Keratinocyte (primary cell): ENCODE measurements around the gene TIMM10B. TPM values are rescaled to one million over a fixed set of nuclear protein-coding genes. Genes with fewer than 3 reads are reported as not detected.

Source experiments
- DNase-seq: peaks from one replicate; pipeline ENCODE4 v3.0.0-alpha.2; 2011; ENCODE audit warnings: low read depth, missing footprints, low spot score
- FAIRE-seq: peaks from 2 replicates; lab custom pipeline; 2011; peaks lifted over from hg19 to GRCh38; lab: Jason Lieb, UNC
- H2AFZ ChIP-seq: 2 replicates; pipeline ENCODE4 v1.6.0; 2012; ENCODE audit warnings: low read length, control low read depth, inconsistent platforms; ENCODE audit not compliant: control insufficient read depth
- H3K27ac ChIP-seq: 2 replicates; pipeline ENCODE4 v1.5.1; 2011; ENCODE audit warnings: low read length; ENCODE audit not compliant: control insufficient read depth, insufficient read depth
- H3K27me3 ChIP-seq: 3 replicates; pipeline ENCODE4 v1.6.0; 2011; ENCODE audit warnings: low read length; ENCODE audit not compliant: control insufficient read depth, insufficient read depth; ENCODE audit errors: extremely low read depth
- H3K36me3 ChIP-seq, 2 experiments: 2 replicates in 1 of 2; 3 replicates in 1 of 2; pipeline ENCODE4 v1.5.1; 2011; ENCODE audit warnings: low read length in 2 of 2, mild to moderate bottlenecking in 1 of 2; ENCODE audit not compliant: control insufficient read depth in 2 of 2, insufficient read depth in 2 of 2; ENCODE audit errors: extremely low read depth in 1 of 2
- H3K4me1 ChIP-seq: 3 replicates; pipeline ENCODE4 v1.5.1; 2011; ENCODE audit warnings: low read length; ENCODE audit not compliant: control insufficient read depth, insufficient read depth; ENCODE audit errors: extremely low read depth
- H3K4me2 ChIP-seq: 3 replicates; pipeline ENCODE4 v1.6.0; 2011; ENCODE audit warnings: low read depth, low read length; ENCODE audit not compliant: control insufficient read depth, insufficient read depth; ENCODE audit errors: extremely low read depth
- H3K4me3 ChIP-seq, 3 experiments: fragments of 200-600 bp in 1 of 3; sonication (generic) in 1 of 3; 2 replicates in 2 of 3; 3 replicates in 1 of 3; pipeline ENCODE4 v1.5.1; 2011 to 2016; ENCODE audit warnings: low read length in 3 of 3, mild to moderate bottlenecking in 3 of 3, control low read depth in 2 of 3, inconsistent platforms in 1 of 3, low read depth in 1 of 3, mixed read lengths in 1 of 3, mixed run types in 1 of 3, moderate library complexity in 1 of 3; ENCODE audit not compliant: control insufficient read depth in 2 of 3, insufficient read depth in 2 of 3; ENCODE audit errors: extremely low read depth in 1 of 3
- H3K79me2 ChIP-seq: 2 replicates; pipeline ENCODE4 v1.6.0; 2012; ENCODE audit warnings: low read length; ENCODE audit not compliant: control insufficient read depth, insufficient read depth
- H3K9ac ChIP-seq: 3 replicates; pipeline ENCODE4 v1.6.0; 2011; ENCODE audit warnings: low read length; ENCODE audit not compliant: control insufficient read depth, insufficient read depth; ENCODE audit errors: extremely low read depth
- H3K9me1 ChIP-seq: 3 replicates; pipeline ENCODE4 v1.6.0; 2011; ENCODE audit warnings: low read length; ENCODE audit not compliant: control insufficient read depth, insufficient read depth; ENCODE audit errors: extremely low read depth
- H3K9me3 ChIP-seq: 2 replicates; pipeline ENCODE4 v1.5.1; 2012; ENCODE audit warnings: low read depth, low read length; ENCODE audit not compliant: control insufficient read depth
- H4K20me1 ChIP-seq: 3 replicates; pipeline ENCODE4 v1.6.0; 2011; ENCODE audit warnings: low read length; ENCODE audit not compliant: control insufficient read depth, insufficient read depth; ENCODE audit errors: extremely low read depth
- CTCF ChIP-seq, 3 experiments: IDR thresholded peaks in 1 of 3; conservative IDR thresholded peaks in 1 of 3; optimal IDR thresholded peaks in 1 of 3; 2 replicates in 2 of 3; 3 replicates in 1 of 3; pipeline versions ENCODE3 to v1.5.1; 2011; ENCODE audit warnings: low read length in 3 of 3, mild to moderate bottlenecking in 3 of 3, moderate library complexity in 2 of 3, control low read depth in 1 of 3, inconsistent platforms in 1 of 3; ENCODE audit not compliant: insufficient read depth in 2 of 3; ENCODE audit errors: extremely low read depth in 1 of 3
- EZH2 ChIP-seq: IDR thresholded peaks from one replicate; pipeline ENCODE4 v1.6.1; 2012; ENCODE audit warnings: inconsistent platforms, mild to moderate bottlenecking, low read length, moderate library complexity
- dilution Hi-C: fragments of 300-500 bp; cut with MboI; formaldehyde crosslinking; loops from one replicate; pipeline ENCODE4 v1.7.0; 2020; ENCODE audit warnings: low sequenced_read_pairs; ENCODE audit not compliant: extremely low pct_ligation_motif_present
- polyA plus RNA-seq, 5 experiments: library from polyadenylated mRNA; depleted of rRNA in 3 of 5; stranded (reverse) in 3 of 5; stranded (forward) in 1 of 5; unstranded in 1 of 5; fragments of >200 nt; gene quantifications; 1 replicate in 1 of 5; 2 replicates in 3 of 5; 3 replicates in 1 of 5; pipeline versions ENCODE4 v1.2.1 to v1.2.3, GENCODE V29; 2011 to 2012; ENCODE audit warnings: missing spikeins in 2 of 5, low read depth in 1 of 5, low replicate concordance in 1 of 5

Gene TIMM10B
- polyA plus RNA-seq, 1 donor (not counting 4 experiments of a cell fraction or from before 2014, with no cell fraction given) = 34.1 TPM

- Histone ChIP-seq H3K27ac (no peak overlapping the region), H3K79me2 (peaks cover 35% of the 10 kb centered on the region), H3K9ac (no peak overlapping the region), H4K20me1 (no peaks in the 10 kb centered on the region), H3K4me1 (peaks cover 22% of the 10 kb centered on the region), H3K9me1 (peaks cover 3% of the 10 kb centered on the region), H3K4me2 (no peak overlapping the region), H3K9me3 (no peaks in the 10 kb centered on the region), H3K36me3 (peaks cover 23 to 31% of the 10 kb centered on the region in 2 experiments), H2AFZ (no peak overlapping the region), H3K4me3 (no peak overlapping the region), H3K27me3 (no peaks in the 10 kb centered on the region)
- TF ChIP-seq CTCF (optimal IDR thresholded peaks at IDR 0.05 in 1 of 3, IDR thresholded peaks at IDR 0.05 in 1 of 3, conservative IDR thresholded peaks at IDR 0.05 in 1 of 3; ENCODE audit: extremely low read depth in 1 of 3, insufficient read depth in 2 of 3, low read length in 3 of 3) = no peak
- no peak for TF ChIP-seq EZH2
- dilution Hi-C loops = no loop called here
- FAIRE-seq (no peak), DNase-seq (no peak)
Measured at GRCh38 chr11:6476571-6476970, 4.7 kb upstream of the TIMM10B start.

GRCh38 chr11:6480299-6480914 lies 894 bp upstream of the TIMM10B start:
- H3K9me1 ChIP-seq = peaks cover 3% of the 10 kb centered on the region
- DNase-seq (no peak), FAIRE-seq (no peak)
- peaks cover 35 to 49% of the 10 kb centered on the region in 2 experiments for H3K36me3 ChIP-seq
- H3K27me3 ChIP-seq = no peaks in the 10 kb centered on the region
- H3K4me2 ChIP-seq = peak overlapping the region; percentile 95
- H4K20me1 ChIP-seq = no peaks in the 10 kb centered on the region
- H2AFZ ChIP-seq = peak overlapping the region; percentile 76
- TF ChIP-seq EZH2 (no peak), CTCF (optimal IDR thresholded peaks at IDR 0.05 in 1 of 3, IDR thresholded peaks at IDR 0.05 in 1 of 3, conservative IDR thresholded peaks at IDR 0.05 in 1 of 3; ENCODE audit: extremely low read depth in 1 of 3, insufficient read depth in 2 of 3, low read length in 3 of 3) (no peak)
- peak overlapping the region; percentile 97 for H3K9ac ChIP-seq
- dilution Hi-C loops = no loop called here
- peaks cover 17% of the 10 kb centered on the region for H3K4me1 ChIP-seq
- peaks cover 54% of the 10 kb centered on the region for H3K79me2 ChIP-seq
- peak overlapping the region; percentile 84 to 97 (median 94) for H3K4me3 ChIP-seq
- peak overlapping the region; percentile 95 for H3K27ac ChIP-seq
- H3K9me3 ChIP-seq = no peaks in the 10 kb centered on the region
